WERI-Rb-1 (cell line): ENCODE data around the gene SP6.

Experiments
- DNase-seq: peaks from one replicate; pipeline ENCODE4 v3.0.0-alpha.2; 2020
- H3K27ac ChIP-seq: fragments of 250-450 bp; sonication (Bioruptor Pico); 2 replicates; pipeline ENCODE4 v1.5.1; 2020; ENCODE audit warnings: mild to moderate bottlenecking, moderate library complexity
- H3K27me3 ChIP-seq: fragments of 250-450 bp; sonication (Bioruptor Pico); 2 replicates; pipeline ENCODE4 v1.5.1; 2021; ENCODE audit warnings: mild to moderate bottlenecking, low read depth, moderate library complexity; ENCODE audit not compliant: insufficient read depth, severe bottlenecking
- H3K36me3 ChIP-seq: fragments of 250-450 bp; sonication (Bioruptor Pico); 2 replicates; pipeline ENCODE4 v1.5.1; 2020; ENCODE audit warnings: mild to moderate bottlenecking, moderate library complexity
- H3K4me3 ChIP-seq: 2 replicates; pipeline ENCODE4 v1.5.1; 2011; ENCODE audit warnings: low read depth, mild to moderate bottlenecking, control low read depth, low read length
- H3K9me3 ChIP-seq: fragments of 250-450 bp; sonication (Bioruptor Pico); 2 replicates; pipeline ENCODE4 v1.5.1; 2021; ENCODE audit warnings: mild to moderate bottlenecking, moderate library complexity; ENCODE audit not compliant: severe bottlenecking
- CTCF ChIP-seq: IDR thresholded peaks from 2 replicates; pipeline ENCODE4 v1.5.1; 2011; ENCODE audit warnings: low read depth, mild to moderate bottlenecking, control low read depth, inconsistent platforms, low read length

The SP6 gene

GRCh38 chr17:47862621-47863440 is 11.9 kb upstream of the SP6 start:
- H3K27me3 ChIP-seq: no peaks in the 10 kb centered on the region
- H3K36me3 ChIP-seq: no peaks in the 10 kb centered on the region
- DNase-seq: no peak
- H3K4me3 ChIP-seq: no peak overlapping the region
- H3K9me3 ChIP-seq: no peaks in the 10 kb centered on the region
- TF ChIP-seq CTCF: no peak
- H3K27ac ChIP-seq: no peak overlapping the region

- Histone ChIP-seq H3K9me3 (no peaks in the 10 kb centered on the region), H3K4me3 (no peak overlapping the region), H3K36me3 (no peaks in the 10 kb centered on the region), H3K27me3 (no peaks in the 10 kb centered on the region), H3K27ac (no peak overlapping the region)
- no peak for TF ChIP-seq CTCF
- no peak for DNase-seq
Measured at GRCh38 chr17:47860386-47860785, 9.4 kb upstream of the SP6 start.

- no peak overlapping the region for H3K27ac ChIP-seq
- H3K27me3 ChIP-seq: no peaks in the 10 kb centered on the region
- no peaks in the 10 kb centered on the region for H3K36me3 ChIP-seq
- no peak overlapping the region for H3K4me3 ChIP-seq
- no peak for DNase-seq
- no peak for TF ChIP-seq CTCF
- H3K9me3 ChIP-seq: no peaks in the 10 kb centered on the region
Measured at GRCh38 chr17:47857551-47858455, 6.8 kb upstream of the SP6 start.

GRCh38 chr17:47856830-47857229 is 5.9 kb upstream of the SP6 start:
- Histone ChIP-seq H3K27me3 (no peaks in the 10 kb centered on the region), H3K36me3 (no peaks in the 10 kb centered on the region), H3K9me3 (no peaks in the 10 kb centered on the region), H3K27ac (no peak overlapping the region), H3K4me3 (no peak overlapping the region)
- DNase-seq: no peak
- no peak for TF ChIP-seq CTCF

GRCh38 chr17:47855737-47856136 is 4.8 kb upstream of the SP6 start:
- Histone ChIP-seq H3K9me3 (no peaks in the 10 kb centered on the region), H3K27me3 (no peaks in the 10 kb centered on the region), H3K27ac (no peak overlapping the region), H3K36me3 (no peaks in the 10 kb centered on the region; the same call in 1 of the 2 replicates), H3K4me3 (no peak overlapping the region)
- DNase-seq: no peak
- TF ChIP-seq CTCF: no peak
